NCI-H128 (cell line): ENCODE measurements around the gene KCNV2.

Experiments
- DNase-seq: peaks from one replicate; lab custom pipeline; 2025; ENCODE audit not compliant: unreplicated experiment; lab: John Stamatoyannopoulos, UW

The KCNV2 gene

DNA sequence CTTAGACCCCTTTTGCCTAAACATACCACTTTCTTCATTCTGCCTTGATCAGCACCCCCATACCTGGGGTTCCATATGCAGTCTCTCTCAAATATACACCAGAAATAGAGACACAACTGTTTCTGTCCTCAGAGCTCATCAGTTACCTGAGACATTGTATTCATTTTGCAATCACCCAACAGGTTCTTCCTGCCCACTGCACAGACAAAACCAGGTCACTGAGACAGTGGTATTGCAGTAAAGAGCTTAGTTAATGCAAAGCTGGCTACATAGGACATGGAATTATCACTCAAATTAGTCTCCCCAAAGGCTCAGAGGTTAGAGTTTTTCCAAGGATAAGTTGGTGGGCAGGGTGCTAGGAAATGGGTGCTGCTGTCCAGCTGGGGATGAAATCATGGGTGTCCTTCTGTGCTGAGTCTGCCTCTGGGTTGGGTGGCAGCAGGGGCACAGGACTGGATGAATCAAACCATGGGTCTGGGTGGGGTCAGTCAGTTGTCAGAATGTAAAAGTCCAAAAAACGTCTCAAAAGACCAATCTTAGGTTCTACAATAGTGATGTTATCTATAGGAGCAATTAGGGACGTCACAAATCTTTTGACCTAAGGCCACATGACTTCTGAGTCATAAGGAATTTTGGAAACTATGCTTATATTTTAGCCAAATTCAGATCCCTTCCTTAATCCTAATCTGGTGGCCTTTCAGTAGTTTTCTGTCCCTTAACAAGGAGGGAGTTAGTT lies 41.0 kb downstream of the KCNV2 start:
- no peak for DNase-seq

DNA sequence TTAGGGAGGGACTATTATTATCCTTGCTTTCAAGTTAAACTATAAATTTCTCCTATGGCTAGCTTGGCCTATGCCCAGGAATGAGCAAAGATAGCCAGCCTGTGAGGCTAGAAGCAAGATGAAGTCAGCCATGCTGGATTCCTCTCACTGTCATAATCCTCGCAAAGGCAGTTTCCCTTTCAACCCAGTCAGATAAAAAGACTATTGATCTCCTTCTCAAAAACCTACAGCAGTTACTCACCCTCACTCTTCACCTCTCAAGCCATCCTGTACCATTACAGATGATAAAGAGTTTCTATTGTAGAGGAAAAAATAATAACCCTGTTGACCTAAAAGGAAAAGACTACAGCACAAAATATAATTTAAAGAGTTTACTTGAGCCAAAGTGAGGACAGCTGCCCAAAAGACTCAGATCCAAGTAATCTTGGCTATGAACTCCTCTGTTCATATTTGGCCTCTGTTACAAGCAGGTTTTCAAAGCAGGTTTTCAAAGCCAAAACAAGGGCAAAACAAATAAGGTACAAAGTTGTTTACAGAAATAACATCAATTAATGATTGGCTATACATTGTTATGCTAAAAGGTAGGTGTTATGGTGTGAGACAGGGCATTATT lies 41.7 kb downstream of the KCNV2 start:
- no peak for DNase-seq

DNA sequence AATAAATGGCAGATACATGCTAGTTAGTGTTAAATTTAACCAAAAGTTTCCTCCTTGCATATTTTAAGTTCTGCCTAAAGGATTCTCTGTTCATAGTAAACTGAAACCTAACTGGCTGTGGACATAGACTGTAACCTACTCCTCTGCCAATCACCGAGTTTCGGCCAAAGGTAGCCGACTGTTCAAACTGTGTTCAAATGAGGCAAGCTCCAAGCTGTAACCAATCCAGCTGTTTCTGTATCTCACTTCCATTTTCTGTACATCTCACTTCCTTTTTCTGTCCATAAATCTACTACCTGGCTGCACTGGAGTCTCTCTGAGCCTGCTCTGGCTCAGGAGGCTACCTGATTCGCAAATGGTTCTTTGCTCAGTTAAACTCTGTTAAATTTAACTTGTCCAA lies 44.1 kb downstream of the KCNV2 start:
- no peak for DNase-seq

DNA sequence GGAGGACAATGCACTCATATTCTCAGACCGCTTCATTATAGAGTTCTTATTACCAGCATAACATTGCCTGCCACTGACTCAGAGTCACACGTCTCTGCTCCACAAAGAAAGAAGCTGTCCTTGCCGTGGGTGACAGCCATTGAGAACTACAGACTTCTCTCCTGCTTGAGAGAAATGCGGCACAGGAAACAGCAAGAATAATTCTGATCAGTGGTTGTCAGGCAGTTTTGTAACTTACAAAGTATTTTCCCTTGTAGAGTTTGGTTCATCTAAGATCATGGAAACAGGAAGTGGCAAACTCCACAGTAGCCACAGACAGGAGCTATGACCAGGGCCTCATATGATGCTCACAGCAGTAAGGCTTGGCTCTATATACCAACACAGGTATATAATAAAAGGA lies 47.0 kb downstream of the KCNV2 start:
- no peak for DNase-seq

DNA sequence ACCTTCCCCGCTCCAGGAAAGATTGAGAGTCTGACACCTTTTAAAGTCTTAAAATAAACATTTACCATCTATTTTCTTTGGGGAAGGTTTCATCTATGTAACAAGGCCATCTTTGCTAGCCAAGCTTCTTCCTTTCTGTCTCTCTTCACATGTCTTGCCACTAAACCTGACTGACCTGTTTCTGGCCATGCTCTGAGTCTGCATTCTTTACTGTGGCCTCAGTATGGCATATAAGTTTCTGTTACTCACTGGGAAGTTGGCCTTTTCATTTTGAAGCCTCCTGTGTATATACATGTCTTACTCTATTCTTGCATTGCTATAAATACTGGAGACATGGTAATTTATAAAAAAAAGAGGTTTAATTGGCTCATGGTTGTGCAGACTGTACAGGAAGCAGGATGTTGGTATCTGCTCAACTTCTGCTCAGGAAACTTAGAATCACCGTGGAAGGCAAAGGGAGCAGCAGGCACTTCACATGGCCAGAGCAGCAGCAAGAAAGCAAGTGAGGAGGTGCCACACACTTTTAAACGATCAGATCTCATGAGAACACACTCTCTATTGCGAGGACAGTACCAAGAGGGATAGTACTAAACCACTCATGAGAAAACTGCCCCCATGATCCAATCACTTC lies 48.1 kb downstream of the KCNV2 start:
- DNase-seq = no peak

DNA sequence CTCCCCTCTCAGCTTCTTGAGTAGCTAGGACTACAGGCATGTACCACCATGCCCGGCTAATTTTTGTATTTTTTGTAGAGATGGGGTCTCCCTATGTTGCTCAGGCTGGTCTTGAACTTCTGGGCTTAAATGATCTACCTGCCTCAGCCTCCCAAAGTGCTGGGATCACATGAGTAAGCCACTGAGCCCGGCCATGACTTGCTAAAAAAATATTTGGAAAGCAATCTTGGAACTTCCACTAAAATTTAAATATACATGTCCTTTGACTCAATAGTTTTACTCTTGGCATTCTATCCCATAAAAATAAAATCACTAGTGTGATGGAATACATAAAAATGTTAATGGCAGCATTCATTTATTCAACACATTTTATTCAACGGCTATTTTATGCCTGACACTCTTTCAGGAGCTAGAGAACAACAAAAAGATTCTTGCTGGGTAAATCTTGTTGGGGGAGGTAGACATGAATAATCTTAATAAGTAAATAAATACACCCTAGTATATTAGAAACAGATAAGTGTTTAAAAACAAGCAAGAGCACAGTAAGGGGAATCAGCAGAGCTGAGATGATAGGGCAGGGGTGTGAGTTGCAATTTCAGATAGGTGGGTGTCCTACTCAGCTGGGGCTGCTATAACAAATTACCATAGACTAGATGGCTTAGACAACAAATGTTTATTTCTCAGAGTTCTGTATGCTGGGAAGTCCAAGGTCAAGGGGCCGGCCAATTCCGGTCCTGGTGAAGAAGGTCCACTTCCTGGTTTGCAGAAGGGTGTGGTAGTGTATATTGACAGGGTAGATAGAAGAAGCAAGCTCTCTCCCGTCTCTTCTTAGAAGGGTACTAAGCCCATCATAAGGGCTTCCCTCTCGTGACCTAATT lies 50.7 kb downstream of the KCNV2 start:
- DNase-seq = no peak

DNA sequence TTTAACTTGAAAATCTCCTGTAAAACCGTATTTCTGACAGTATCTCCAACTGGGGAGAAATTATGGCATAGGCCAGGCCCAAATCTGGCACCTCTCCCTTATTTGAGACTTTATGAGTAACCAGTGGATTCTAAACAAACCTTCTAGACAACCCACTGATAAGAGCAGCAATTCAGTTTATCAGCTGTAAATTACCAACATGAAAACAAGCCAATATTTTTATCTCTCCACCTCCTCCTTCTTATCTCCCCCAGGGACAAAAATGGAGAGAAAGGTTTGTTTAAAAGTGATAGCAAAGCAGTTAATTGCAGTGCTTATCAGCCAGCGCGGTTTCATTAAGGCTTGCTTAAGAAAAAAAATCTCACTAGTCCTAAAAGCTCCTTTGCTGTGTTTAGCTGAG lies 53.8 kb downstream of the KCNV2 start:
- DNase-seq = no peak

DNA sequence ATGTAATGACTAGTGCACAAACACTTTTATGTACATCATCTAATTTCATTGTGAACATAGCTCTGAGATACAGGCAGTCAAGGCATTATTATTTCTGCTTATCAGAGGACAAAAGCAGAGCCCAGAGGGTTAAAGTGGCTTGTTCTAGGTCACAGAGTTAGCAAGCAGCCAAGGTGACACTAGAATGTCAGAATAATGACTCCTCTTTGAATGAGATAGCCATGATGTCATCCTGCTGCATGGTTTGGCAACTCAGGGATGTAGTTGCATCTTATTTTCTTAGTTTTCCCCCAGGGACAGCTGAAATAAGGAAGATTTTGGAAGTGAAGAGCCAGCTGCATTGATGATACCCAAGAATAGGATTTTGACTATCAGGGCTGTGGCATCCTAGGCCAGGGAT lies 54.4 kb downstream of the KCNV2 start:
- no peak for DNase-seq

DNA sequence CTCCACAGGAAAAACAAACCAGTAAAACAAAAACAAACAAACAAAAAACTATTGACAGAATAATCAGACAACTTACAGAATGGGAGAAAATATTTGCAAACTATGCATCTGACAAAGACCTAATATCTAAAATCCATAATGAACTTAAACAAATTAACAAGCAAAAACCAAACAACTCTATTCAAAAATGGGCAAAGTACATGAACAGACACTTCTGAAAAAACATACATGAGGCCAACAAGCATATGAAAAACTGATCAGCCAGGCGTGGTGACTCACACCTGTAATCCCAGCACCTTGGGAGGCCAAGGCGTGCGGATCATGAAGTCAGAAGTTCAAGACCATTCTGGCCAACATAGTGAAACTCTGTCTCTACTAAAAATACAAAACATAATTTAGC lies 60.1 kb downstream of the KCNV2 start:
- DNase-seq = no peak

DNA sequence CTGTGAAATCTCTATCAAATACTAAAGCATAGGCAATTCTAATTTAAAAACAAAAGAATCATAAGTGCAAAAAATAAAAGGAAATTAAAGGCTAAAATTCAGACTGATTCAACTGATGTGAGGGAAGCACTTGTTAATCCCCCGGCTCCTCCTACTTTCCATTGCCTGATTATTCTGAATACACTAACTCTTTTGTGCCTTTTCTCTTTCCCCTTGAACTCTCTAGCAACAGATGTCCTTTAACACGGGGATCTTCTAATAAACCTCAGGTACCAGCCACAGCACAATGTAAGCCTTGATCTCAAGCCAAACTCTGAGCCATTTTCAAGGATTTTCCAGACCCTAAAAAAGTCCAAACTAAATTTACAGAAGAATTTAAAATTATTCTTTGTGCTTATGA lies 61.5 kb downstream of the KCNV2 start:
- no peak for DNase-seq
